ENCODE data around the gene SORL1-AS1.

Gene SORL1-AS1

DNA sequence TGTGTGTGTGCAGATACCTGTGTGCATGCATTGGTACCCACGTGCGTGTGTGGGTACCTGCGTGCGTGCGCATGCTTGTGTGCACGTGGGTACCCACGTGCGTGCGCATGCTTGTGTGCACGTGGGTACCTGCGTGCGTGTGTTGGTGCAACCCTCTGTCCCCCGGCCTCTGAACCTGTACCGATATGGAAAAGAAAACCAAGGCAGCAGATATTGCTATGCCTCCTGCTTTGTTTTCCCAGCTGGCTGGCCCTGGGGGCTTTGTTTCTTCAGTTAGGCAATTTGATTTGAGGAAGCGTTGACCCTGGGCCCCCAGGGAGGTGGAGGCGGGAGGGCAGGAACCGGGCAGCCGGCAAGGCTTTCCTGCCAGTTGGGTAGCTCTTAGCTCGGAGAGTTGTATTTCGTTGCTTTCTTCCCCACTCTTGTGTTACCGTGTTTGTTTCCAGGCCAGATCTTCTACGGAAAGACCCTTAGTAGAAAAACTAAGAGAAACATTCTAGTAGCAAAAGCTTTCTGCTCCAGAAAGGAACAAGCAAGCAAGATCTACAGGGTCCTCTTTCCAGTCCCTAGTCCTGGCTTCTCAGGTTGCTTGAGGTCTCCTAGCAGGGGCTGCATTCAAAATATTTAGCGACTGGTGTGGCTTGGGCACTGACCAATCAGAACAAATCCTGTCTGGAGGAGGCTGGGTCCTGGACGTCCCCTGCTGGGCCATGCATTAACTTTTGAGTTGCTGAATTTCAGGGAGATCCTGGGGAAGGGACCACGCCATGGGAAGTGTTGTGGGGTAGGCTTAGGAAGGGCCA lies 26.3 kb upstream of the SORL1-AS1 start:
- no peak for TF ChIP-seq HDGF (IDR thresholded peaks at IDR 0.05; ENCODE audit: borderline replicate concordance)
- peak; percentile 25 for DNase-seq (ENCODE audit: extremely low spot score)
- ChIA-PET POLR2A (no interaction called here), CTCF (no interaction called here)

DNA sequence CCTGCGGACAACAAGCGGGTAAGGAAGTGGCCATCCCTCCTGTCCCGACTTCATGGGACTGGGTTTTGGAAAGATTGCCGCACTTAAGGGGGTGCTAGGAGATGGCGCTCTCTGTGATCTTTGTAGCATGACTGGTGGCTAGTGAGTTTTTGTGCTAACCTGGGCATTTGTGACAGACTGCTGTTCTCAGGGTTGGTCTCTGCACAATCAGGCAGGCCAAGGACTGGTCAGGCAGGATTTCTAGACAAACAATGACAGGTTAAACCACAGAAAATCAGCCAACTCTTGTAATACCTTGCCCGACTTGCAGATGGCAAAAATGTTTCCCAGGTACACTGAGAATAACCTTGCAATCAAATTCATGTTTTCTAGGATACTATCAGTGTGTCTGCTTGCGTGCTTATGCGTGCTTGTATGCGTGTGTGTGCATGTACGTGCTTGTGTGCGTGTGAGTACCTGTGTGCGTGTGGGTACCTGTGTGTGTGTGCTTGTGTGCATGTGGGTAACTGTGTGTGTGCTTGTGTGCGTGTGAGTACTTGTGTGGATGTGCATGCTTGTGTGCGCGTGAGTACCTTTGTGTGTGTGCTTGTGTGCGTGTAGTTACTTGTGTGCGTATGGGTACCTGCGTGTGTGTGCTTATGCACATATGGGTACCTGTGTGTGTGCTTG lies 25.6 kb upstream of the SORL1-AS1 start:
- no peak for DNase-seq (ENCODE audit: extremely low spot score)
- TF ChIP-seq FOXK2 (IDR thresholded peaks at IDR 0.05) (no peak), ELF4 (IDR thresholded peaks at IDR 0.05) (no peak), FOXA1 (IDR thresholded peaks at IDR 0.05) (no peak), BHLHE40 (IDR thresholded peaks at IDR 0.05; ENCODE audit: borderline replicate concordance) (no peak), SP1 (IDR thresholded peaks at IDR 0.05) (no peak), L3MBTL2 (conservative IDR thresholded peaks at IDR 0.05) (no peak), TARDBP (IDR thresholded peaks at IDR 0.05) (no peak), NFRKB (IDR thresholded peaks at IDR 0.05) (no peak), ARNT (IDR thresholded peaks at IDR 0.05) (no peak), HDGF (IDR thresholded peaks at IDR 0.05; ENCODE audit: borderline replicate concordance) (no peak)
- TF ChIP-seq, protein P1, sequence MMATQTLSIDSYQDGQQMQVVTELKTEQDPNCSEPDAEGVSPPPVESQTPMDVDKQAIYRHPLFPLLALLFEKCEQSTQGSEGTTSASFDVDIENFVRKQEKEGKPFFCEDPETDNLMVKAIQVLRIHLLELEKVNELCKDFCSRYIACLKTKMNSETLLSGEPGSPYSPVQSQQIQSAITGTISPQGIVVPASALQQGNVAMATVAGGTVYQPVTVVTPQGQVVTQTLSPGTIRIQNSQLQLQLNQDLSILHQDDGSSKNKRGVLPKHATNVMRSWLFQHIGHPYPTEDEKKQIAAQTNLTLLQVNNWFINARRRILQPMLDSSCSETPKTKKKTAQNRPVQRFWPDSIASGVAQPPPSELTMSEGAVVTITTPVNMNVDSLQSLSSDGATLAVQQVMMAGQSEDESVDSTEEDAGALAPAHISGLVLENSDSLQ (IDR thresholded peaks at IDR 0.05), result no peak
- CTCF ChIA-PET, result no interaction called here
- POLR2A ChIA-PET, result no interaction called here

DNA sequence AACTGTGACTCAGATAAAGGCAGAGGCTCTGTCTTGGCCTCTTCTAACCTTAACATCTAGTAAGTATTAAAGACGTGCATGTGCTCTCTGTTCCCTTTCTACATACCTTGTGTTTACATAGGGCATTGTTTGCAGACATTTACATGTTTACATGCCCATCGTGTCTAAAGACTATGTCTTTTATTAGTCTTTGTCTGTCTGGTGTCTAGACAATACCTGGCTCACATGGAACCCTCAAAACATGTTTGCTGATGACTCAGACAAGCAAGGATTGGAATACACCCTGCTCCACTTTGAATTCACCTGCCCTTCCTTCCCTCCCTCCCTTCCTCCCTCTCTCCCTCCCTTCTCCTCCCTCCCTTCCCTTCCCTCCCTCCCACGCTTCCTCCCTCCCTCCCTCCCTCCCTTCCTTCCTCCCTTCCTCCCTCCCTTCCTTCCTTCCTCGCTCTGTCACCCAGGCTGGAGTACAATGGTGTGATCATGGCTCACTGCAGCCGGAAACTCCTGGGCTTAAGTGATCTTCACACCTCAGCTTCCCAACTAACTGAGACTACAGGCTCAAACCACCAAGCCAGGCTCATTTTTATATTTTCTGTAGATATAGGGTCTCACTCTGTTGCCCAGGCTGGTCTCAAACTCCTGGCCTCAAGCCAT lies 23.7 kb upstream of the SORL1-AS1 start:
- no peak for DNase-seq (ENCODE audit: extremely low spot score)
- POLR2A ChIA-PET, result no interaction called here
- CTCF ChIA-PET, result no interaction called here
- TF ChIP-seq LEF1 (IDR thresholded peaks at IDR 0.05; ENCODE audit: borderline replicate concordance), result no peak
- TF ChIP-seq FOXM1 (IDR thresholded peaks at IDR 0.05; ENCODE audit: borderline replicate concordance), result no peak
- no peak for TF ChIP-seq ZNF384 (IDR thresholded peaks at IDR 0.05)
- no peak for TF ChIP-seq SP1 (IDR thresholded peaks at IDR 0.05)

DNA sequence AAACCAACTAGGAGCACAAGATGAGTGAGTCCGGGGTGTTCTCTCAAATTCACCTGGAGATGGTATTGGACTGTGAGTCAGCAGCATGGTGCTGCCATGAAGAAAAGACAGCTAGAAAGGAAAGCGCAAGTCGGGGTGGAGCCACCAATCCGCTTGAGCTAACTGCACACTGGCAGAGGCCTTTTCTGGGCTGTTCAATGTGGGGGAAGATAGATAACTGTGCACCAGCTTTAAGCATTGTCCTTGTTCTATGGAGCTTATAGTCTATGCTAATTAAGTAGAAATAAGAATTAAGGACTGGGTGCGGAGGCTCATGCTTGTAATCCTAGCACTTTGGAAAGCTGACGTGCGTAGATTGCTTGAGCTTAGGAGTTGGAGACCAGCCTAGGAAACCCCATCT lies 21.9 kb upstream of the SORL1-AS1 start:
- TF ChIP-seq BHLHE40 (IDR thresholded peaks at IDR 0.05; ENCODE audit: borderline replicate concordance) (no peak), L3MBTL2 (conservative IDR thresholded peaks at IDR 0.05) (no peak), HDGF (IDR thresholded peaks at IDR 0.05; ENCODE audit: borderline replicate concordance) (no peak), FOXA1 (IDR thresholded peaks at IDR 0.05) (no peak), FOXK2 (IDR thresholded peaks at IDR 0.05) (no peak), CTBP1 (IDR thresholded peaks at IDR 0.05; ENCODE audit: borderline replicate concordance) (no peak), LEF1 (IDR thresholded peaks at IDR 0.05; ENCODE audit: borderline replicate concordance) (no peak), ELF4 (IDR thresholded peaks at IDR 0.05) (no peak), FOXM1 (IDR thresholded peaks at IDR 0.05; ENCODE audit: borderline replicate concordance) (no peak), SP1 (IDR thresholded peaks at IDR 0.05) (no peak), SUZ12 (IDR thresholded peaks at IDR 0.05) (no peak), ZNF384 (IDR thresholded peaks at IDR 0.05) (no peak)
- TF ChIP-seq, protein P1 (IDR thresholded peaks at IDR 0.05), result no peak
- POLR2A ChIA-PET, result no interaction called here
- DNase-seq (ENCODE audit: extremely low spot score), result no peak
- CTCF ChIA-PET, result no interaction called here

DNA sequence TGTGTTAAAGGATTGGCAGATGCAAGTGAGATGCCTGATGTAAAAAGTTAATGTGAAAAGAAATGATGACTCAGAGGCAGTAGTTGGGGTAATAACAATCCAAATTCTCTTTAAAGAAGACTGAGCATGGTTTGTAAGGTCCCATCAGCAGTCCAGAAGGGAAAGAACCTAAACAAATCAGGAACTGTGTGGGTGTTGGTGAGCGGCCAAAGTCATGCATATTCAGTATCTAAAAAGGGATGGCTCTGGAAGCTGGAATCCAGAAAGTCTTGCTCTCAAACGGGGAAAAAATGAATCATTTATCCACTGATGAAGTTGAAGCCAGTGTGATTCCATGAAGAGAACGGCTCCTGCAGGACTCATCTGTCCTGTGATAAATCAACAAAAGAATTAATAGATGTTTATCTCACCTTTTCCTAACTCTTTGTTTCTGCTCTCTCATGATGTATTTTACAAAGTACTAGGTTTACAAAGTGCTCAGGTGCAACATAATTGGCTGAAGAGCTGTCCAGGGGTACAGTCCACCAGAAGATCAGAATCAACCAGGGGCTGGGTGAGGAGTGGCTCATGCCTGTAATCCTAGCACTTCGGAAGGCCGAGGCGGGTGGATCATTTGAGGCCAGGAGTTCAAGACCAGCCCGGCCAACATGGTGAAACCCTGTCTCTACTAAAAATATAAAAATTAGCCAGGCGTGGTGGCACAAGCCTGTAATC lies 20.5 kb upstream of the SORL1-AS1 start:
- DNase-seq (ENCODE audit: extremely low spot score), result no peak
- CTCF ChIA-PET, result no interaction called here
- TF ChIP-seq CTBP1 (IDR thresholded peaks at IDR 0.05; ENCODE audit: borderline replicate concordance) (no peak), ZNF384 (IDR thresholded peaks at IDR 0.05) (no peak), FOXA1 (IDR thresholded peaks at IDR 0.05) (no peak), ELF4 (IDR thresholded peaks at IDR 0.05) (no peak), L3MBTL2 (conservative IDR thresholded peaks at IDR 0.05) (no peak), NFRKB (IDR thresholded peaks at IDR 0.05) (no peak), HDGF (IDR thresholded peaks at IDR 0.05; ENCODE audit: borderline replicate concordance) (no peak), SUZ12 (IDR thresholded peaks at IDR 0.05) (no peak)
- POLR2A ChIA-PET, result no interaction called here

DNA sequence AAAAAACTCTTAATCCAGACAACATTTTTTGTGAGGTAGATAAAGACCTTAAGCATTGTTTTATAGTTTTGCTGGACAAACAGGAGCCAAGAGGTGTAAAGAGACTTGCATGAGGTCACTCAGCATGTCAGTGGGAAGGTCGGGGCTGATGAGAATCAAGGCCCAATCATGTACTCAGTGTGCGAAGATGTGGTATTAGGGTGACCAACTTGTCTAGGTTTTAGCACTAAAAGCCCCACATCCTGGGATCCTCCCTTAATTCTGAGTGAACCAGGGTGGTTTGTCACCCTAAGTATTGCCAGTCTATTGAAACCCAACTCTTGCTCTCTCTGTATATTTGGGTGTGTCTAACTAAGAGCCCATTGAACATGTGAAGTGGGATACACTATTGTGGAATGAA lies 19.5 kb upstream of the SORL1-AS1 start:
- DNase-seq (ENCODE audit: extremely low spot score), result no peak
- ChIA-PET CTCF (no interaction called here), POLR2A (no interaction called here)
- no peak for TF ChIP-seq SP1 (IDR thresholded peaks at IDR 0.05)
- no peak for TF ChIP-seq BHLHE40 (IDR thresholded peaks at IDR 0.05; ENCODE audit: borderline replicate concordance)
- TF ChIP-seq FOXK2 (IDR thresholded peaks at IDR 0.05), result no peak
- TF ChIP-seq, protein P1 (IDR thresholded peaks at IDR 0.05), result no peak
- TF ChIP-seq SUZ12 (IDR thresholded peaks at IDR 0.05), result no peak
- no peak for TF ChIP-seq ELF4 (IDR thresholded peaks at IDR 0.05)
- no peak for TF ChIP-seq CTBP1 (IDR thresholded peaks at IDR 0.05; ENCODE audit: borderline replicate concordance)
- no peak for TF ChIP-seq L3MBTL2 (conservative IDR thresholded peaks at IDR 0.05)
- TF ChIP-seq FOXM1 (IDR thresholded peaks at IDR 0.05; ENCODE audit: borderline replicate concordance), result no peak
- TF ChIP-seq ARNT (IDR thresholded peaks at IDR 0.05), result no peak
- TF ChIP-seq LEF1 (IDR thresholded peaks at IDR 0.05; ENCODE audit: borderline replicate concordance), result no peak
- TF ChIP-seq TARDBP (IDR thresholded peaks at IDR 0.05), result no peak
